CD1c-positive myeloid dendritic cell (primary cell): ENCODE measurements around the gene PARG.
"Not testable (repeated sequence)": the region's sequence is repeated elsewhere in the genome, so short reads cannot be mapped to it uniquely, and the experiment has no call there.

Source experiments
- DNase-seq: peaks from one replicate; pipeline ENCODE4 v3.0.0-alpha.2; 2016; ENCODE audit errors: extremely low spot score

PARG gene

DNA sequence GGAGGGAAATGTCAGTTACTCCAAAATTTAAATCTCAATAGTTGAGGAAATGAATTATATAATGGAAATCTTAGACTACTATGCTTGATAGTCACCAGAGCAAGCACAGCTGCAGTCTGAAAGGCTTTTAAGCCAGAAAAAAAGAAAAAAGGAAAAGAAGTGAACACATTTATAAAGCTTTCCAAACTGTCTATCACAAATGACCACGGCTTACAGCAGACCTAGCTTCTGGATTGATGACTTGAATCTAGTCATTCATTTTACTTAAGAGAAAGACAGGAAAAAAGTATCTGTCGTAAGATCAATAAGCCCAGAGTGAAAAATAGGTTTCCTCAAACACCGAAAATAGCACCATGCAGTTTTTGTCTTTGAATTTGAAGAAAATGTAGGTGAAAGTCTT lies 111.8 kb downstream of the PARG start:
- DNase-seq, result no peak

DNA sequence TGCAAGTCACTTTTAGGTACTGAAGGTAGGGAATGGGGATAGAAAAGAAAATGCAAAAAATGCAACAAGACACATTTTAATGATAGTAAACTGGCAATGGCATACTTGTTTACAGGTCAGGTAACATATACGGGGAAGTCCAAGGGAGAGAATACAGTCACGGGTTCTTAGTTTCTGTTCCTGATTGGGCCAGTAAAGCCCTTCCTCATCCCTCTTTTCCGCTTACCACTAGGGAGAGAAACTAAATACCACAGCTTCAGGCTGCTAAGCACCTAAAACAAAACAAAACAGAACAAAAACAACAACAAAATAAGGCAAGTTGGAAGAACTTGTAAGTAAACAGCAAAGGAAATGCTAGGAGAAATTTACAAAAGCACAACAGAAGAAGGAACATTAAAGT lies 114.5 kb downstream of the PARG start:
- peak; percentile 59 for DNase-seq

DNA sequence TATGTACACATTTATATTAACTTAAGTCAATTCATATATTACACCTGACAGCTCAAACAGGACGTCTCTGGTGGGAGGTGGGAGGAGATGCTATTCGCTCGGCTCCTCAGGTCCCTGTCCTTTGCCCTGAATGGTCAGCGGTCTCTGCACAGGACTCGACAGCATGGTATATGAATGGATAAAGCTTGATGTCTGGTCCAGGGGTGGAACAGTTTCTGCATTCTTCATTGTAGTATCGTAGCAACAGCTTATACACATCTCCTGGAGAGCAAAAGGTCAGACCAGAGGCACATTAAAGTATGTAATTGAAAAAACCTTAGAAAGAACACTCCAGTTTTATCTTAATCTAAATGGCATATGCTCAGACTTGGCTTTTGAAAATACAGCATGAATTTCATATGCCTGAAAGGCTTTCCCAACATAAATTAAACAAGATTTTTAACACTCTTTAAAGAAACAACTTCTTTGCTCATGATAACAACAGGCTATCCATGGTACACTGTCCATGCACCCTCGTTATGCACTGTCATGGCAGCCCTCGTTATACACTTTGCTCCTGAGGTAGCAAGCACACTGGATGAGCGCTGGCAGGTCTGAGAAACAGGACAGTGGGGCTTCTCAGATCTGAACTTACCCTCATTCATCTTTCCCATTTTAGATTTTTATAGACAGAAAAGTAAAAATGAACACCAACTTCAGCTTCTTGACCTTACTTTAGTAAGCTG lies 122.4 kb downstream of the PARG start:
- DNase-seq, result no peak

DNA sequence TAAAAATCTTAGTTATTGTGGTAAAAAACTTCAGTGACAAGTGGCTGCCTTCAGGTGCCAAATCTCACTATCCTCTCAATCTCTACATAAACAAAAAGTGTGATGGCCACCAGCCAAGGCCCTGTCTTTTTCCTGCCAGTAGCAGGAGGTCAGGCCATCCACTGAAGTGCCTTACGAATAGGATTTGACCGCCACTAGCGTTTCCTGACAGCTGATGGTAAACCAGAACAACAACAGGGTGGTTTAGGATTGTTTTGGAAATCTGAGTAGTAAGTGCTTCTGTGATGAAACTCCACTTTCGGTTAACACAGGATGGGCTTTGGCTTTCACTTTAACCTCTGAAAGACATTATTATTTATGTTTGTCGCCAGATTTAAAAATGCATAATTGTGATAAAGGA lies 124.0 kb downstream of the PARG start:
- no peak for DNase-seq

DNA sequence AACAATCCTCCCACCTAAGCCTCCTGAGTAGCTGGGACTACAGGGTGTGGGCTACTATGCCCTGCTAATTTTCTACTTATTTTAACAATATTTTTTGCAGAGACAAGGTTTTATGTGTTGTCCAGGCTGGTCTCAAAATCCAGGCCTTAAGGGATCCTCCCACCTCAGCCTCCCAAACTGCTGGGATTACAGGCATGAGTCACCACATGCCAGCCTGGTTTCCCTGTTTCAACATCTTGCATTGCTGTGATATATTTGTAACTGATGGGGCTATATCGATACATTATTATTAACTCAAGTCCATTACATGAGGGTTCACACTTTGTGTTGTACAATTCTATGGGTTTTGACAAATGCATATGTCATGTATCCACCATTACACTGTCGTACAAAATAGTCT lies 137.8 kb downstream of the PARG start:
- no peak for DNase-seq

DNA sequence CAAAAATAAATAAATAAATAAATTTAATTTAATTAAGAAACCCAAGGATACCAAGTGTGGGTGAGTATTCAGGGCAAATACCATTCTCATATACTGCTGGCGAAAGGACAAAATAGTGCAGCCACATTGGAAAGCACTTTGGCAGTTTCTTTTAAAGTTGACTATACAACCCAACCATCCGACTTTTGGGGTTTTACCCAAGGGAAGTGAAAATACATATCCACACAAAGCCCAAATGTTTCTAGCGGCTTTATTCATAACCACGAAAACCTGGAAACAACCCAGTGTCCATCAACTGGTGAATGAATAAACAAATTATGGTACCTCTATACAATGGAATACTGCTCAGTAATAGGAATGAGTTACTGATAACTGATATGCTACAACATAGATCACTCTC lies 143.6 kb downstream of the PARG start:
- no peak for DNase-seq

DNA sequence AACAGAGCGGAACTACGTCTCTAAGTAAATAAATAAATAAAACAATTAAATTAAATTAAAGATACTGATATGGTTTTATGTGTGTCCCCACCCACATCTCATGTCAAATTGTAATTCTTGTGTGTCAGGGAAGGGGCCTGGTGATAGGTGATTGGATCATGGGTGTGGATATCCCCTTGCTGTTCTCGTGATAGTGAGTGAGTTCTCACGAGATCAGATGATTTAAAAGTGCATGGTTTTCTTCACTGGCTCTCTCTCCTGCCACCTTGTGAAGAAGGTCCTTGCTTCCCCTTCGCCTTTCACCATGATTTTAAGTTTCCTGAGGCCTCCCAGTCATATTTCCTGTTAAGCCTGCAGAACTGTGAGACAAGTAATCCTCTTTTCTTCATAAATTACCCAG lies 150.7 kb downstream of the PARG start:
- DNase-seq, result no peak

DNA sequence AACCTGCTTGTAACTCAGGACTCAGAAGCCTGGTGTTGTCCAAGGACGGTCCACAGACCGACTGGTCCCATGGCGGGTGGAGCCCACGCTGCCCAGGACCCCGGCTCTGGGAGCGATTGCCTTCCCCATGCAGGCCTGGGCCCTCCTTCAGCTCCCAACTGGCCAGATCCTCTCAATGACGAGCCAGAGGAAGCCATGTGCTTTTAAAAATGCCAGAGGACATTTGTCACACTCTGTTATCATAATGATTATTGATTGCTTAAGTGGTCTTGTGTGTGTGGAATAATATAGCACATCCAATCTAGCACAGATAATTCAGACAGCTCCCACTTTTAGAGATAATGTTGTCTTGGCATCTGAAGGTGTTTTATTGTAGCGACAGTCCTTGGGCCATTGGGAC lies 157.1 kb downstream of the PARG start:
- no peak for DNase-seq

DNA sequence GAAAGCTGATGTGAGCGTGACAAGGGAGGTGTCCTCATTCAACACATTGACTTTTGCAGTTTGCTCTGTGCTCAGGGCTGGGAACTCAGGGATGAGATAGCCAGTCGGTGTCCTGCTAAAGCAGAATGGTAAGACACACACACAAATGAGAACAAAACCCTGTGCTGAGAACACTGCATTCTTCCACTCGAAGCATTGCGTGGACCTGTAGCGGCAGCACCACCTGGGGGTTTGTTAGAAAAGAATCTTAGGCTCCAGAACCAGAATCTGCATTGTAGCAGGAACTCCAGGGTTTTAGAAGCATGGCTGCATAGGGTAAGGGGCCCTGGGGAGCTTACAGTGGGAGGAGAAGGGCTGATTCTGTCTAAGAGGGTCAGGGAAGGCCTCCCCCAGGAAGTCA lies 158.2 kb downstream of the PARG start:
- DNase-seq, result no peak

DNA sequence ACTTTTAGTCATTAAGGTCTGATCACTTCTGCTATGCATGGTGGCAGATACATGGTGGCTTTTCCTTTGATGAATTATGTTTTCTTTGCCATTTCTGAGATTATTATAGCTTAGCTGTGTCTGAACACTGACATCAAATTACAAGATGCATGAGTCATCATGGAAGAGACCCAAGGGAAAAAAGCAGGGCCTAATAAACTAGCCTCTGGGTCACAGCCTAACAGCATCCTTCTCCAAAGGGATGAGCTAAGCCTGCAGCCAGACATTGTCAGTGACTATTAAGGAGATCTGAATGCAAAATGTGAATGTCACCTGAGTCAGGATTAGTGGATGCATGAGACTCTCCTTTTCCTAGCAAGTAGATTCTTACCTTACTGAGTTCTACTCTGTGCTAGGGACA lies 160.6 kb downstream of the PARG start:
- no peak for DNase-seq

DNA sequence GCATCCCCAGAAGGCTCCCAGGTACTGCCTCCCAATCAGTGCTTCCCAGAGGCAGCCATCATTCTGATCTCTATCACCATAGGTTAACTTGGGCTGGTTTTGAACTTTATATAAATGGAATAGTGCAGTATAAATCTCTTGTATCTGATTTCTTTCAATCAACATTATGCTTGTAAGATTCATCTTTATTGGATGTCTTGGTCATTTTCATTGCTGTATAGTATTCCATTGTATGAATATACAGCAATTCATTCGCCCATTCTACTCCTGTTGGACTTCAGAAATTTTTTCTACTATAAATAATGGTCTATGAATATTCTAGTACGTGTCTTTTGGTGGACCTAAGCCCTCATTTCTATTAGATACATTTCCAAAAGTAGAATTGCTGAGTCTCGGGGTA lies 163.6 kb downstream of the PARG start:
- no peak for DNase-seq

DNA sequence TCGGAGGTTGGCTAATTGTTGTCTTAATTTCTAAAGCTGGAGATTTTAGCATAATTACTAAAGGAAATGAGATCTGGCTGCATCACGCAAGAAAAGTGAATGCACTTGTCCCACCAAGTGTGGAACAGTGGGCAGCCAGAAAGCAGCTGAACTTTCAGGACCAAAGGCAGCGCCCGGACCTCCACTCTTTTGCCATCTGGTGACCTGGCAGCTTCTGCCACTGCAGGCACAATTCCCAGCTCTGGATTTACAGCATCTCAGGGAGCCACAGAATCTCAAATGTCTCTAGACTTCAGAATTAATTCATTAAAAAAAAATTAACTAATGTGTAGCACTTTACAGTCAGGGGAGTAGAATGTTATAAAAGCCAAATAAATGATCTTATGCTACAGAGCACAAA lies 165.0 kb downstream of the PARG start:
- DNase-seq, result no peak

DNA sequence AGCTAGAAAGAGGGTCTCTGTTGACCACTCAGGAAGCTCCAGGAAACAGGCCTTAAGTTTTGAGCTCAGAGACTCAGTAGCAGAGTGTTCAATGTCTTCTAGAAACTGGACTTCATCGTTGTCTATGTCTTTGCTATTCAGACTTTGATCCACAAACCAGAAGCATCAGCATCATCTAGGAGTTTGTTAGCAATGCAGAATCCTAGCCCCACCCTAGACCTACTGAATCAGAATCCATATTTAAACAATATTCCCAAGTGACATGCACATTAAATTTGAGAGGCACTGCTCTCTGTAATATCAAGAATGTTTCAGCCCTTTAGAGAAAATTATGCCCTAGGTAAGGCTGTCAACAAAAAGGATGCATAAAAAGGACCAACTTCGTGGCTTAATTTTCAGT lies 166.8 kb downstream of the PARG start:
- DNase-seq, result no peak

DNA sequence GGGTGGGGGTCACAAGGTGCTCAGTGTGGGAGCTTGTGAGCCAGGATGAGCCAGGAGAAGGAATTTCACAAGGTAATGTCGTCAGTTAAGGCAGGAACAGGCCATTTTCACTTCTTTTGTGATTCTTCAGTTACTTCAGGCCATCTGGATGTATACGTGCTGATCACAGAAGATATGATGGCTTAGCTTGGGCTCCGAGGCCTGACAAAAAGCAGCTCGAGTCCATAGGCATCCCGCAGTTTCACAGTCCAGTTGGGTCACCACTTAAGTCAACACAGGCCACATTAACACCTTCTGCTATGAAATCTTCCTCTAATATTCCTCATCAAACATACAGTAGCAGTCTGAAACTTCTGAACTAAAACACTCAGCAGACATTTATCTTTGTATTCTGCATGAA lies 168.9 kb downstream of the PARG start:
- not testable (repeated sequence) for DNase-seq

DNA sequence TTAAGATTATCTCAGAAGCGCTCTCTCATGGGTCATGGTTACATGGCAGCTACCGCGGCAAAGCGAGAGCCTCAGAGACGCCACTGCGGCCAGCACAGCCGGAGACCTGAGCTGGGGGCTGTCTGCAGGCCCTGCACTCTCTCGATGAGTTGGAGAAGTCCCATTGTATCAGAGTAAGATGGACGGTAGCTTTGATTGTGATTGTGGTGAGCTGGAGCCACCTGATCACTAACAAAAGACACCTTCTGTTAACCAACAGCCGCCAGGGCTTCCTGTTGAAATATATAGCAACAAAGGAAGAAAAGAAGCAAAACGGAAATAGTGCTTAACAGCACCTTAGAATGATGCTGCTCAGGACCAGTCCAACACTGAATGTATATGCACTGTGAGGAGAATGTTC lies 170.8 kb downstream of the PARG start:
- DNase-seq, result not testable (repeated sequence)

DNA sequence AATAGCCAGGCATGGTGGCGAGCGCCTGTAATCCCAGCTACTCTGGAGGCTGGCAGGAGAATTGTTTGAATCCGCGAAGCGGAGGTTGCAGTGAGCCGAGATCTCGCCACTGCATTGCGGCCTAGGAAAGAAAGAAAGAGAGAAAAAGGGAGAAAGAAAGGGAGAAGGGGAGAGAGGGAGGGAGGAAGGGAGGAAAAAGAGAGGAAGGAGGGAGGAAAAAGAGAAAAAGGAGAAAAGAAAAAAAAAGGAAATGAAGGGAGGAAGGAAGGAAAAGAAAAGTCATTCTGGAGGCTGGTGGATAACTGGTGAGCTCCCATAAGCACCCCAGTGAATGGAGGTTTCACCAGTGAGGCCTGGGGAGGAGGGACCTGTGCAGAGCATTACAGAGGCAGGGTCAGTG lies 172.1 kb downstream of the PARG start:
- no peak for DNase-seq

DNA sequence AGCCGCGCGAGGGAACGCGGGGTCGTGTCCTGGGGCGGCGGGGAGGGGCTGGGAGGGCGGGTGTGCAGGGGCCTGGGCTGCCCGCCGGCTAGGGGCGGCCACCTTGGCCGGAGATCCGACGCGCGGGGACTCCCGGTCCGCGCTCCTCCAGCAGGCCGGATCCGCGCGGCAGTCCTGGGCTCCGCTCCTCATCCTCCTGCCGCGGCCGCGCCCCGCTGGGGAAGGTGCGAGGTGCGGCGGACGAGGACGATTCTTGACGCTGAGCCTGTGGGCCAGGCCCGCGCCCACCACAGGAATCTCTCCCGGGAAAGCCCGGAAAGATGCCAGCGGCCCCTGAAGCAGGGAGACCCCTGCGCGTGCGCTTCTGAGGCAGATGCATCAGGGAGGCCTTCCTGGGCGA lies 173.1 kb downstream of the PARG start:
- DNase-seq, result no peak

DNA sequence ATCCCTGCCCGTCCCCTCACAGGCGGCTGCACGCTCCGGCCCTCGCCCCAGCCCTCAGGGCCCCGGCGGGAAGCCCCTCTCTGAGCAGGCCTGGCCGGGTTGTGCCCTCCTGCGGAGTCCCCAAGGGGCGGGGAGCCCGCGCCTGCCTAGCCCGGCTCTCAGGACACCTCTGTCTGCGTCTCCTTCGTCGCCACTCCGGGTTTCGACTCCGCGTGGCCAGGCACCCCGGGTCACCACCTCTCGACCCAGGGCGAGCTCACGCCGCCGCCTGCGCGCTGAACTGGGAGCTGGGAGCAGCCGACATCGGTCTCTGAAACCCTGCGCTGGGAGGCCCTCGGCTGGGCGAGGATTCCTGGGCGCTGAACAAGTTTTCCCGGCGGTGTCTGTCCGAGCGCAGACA lies 173.5 kb downstream of the PARG start:
- DNase-seq, result no peak
